ENCODE measurements around the gene DOCK3. TPM values are rescaled to one million over a fixed set of nuclear protein-coding genes. Genes with fewer than 3 reads are reported as not detected.

Gene DOCK3
- total and polyA plus RNA-seq, 2 of the 4 experiments (the other 2 are of a cell fraction) = under 0.01 to 0.12 TPM

- Histone ChIP-seq H2BK120ac (ENCODE audit: low read depth, low read length) (no peak overlapping the region), H4K8ac (ENCODE audit: low read depth in 2 of 2, low read length in 2 of 2) (no peak overlapping the region), H3K36me3 (ENCODE audit: control insufficient read depth, insufficient read depth, low read length) (no peaks in the 10 kb centered on the region), H2AK5ac (ENCODE audit: low read depth, low read length) (no peak overlapping the region), H4K91ac (ENCODE audit: insufficient read depth, low read depth, low read length) (no peak overlapping the region), H2AFZ (replicated peaks; ENCODE audit: low read length, poor library complexity) (peak overlapping the region; percentile 90), H2BK5ac (ENCODE audit: low read depth, low read length, poor library complexity, severe bottlenecking) (no peak overlapping the region), H2AK9ac (replicated peaks; ENCODE audit: low read depth, low read length, poor library complexity) (no peak overlapping the region), H3K4me3 (ENCODE audit: insufficient read depth, low read depth, low read length) (no peak overlapping the region), H3K79me1 (ENCODE audit: low read depth in 1 of 2, low read length in 2 of 2) (no peaks in the 10 kb centered on the region), H3K14ac (replicated peaks; ENCODE audit: low read depth, low read length) (no peak overlapping the region), H3K27me3 (ENCODE audit: control insufficient read depth, insufficient read depth, low read length) (peaks cover 56% of the 10 kb centered on the region), H3K4me1 (ENCODE audit: control insufficient read depth, insufficient read depth, low read length) (no peaks in the 10 kb centered on the region), H2BK15ac (ENCODE audit: low read depth, low read length) (no peak overlapping the region), H4K5ac (ENCODE audit: low read depth, low read length) (no peak overlapping the region), H3K18ac (ENCODE audit: low read depth, low read length) (no peak overlapping the region), H3K4me2 (ENCODE audit: low read depth, low read length) (no peak overlapping the region), H3K9me1 (ENCODE audit: insufficient read depth, low read length) (peaks cover 5% of the 10 kb centered on the region; the same call in 1 of the 2 replicates), H4K20me1 (ENCODE audit: insufficient read depth, low read length) (no peaks in the 10 kb centered on the region), H3K9me3 (ENCODE audit: control insufficient read depth, insufficient read depth, low read length) (no peaks in the 10 kb centered on the region; the same call in 1 of the 2 replicates), H3K23ac (ENCODE audit: low read depth, low read length) (no peak overlapping the region), H3K4ac (ENCODE audit: low read depth, low read length) (no peak overlapping the region), H3K27ac (ENCODE audit: insufficient read depth, low read length) (no peak overlapping the region), H3K9ac (ENCODE audit: low read depth, low read length) (no peak overlapping the region), H2BK20ac (ENCODE audit: low read depth, low read length) (no peak overlapping the region), H3K56ac (ENCODE audit: extremely low read depth, insufficient read depth, low read length) (no peak overlapping the region)
- ChIA-PET CTCF (no interaction called here), POLR2A (ENCODE audit: unreplicated experiment) (no interaction called here)
- no TSS peak for BruUV-seq (replicated peaks)
- dilution Hi-C loops (cut with HindIII; ENCODE audit: low sequenced_read_pairs, unreplicated experiment) = no loop called here
- WGBS, 2 experiments (ENCODE audit: extremely low coverage in 2 of 2, insufficient read length in 1 of 2) = no CpG with 5 or more reads among the region's 3 CpGs
- intact Hi-C loops (cut with micrococcal nuclease) = no loop called here
- no peak for DNase-seq
- in situ Hi-C loops (cut with MboI; ENCODE audit: low sequenced_read_pairs) = no loop called here
- no peak for ATAC-seq (ENCODE audit: low read depth)
- TF ChIP-seq CEBPB (IDR thresholded peaks at IDR 0.05; ENCODE audit: low read depth, low read length) = no peak
- TF ChIP-seq USF2 (IDR thresholded peaks at IDR 0.05; ENCODE audit: low read depth, low read length) = no peak
- TF ChIP-seq CTCF (conservative IDR thresholded peaks at IDR 0.05; ENCODE audit: low read depth, low read length) = no peak
- TF ChIP-seq MAZ (IDR thresholded peaks at IDR 0.05; ENCODE audit: borderline replicate concordance, low read depth, low read length) = no peak
- no peak for TF ChIP-seq SMC3 (IDR thresholded peaks at IDR 0.05; ENCODE audit: low read depth, low read length)
- no peak for TF ChIP-seq RAD21 (IDR thresholded peaks at IDR 0.05; ENCODE audit: low read length)
- no peak for TF ChIP-seq RFX5 (IDR thresholded peaks at IDR 0.05; ENCODE audit: low read depth, low read length)
- TF ChIP-seq ELK1 (IDR thresholded peaks at IDR 0.05; ENCODE audit: borderline replicate concordance, low read depth, low read length) = no peak
- TF ChIP-seq MAFK (IDR thresholded peaks at IDR 0.05; ENCODE audit: low read depth, low read length) = no peak
Observed at GRCh38 chr3:50673931-50674330, 796 bp upstream of the DOCK3 start.

Data from IMR-90 (cell line).